ENCODE data around the gene SLC47A2.

Gene SLC47A2

DNA sequence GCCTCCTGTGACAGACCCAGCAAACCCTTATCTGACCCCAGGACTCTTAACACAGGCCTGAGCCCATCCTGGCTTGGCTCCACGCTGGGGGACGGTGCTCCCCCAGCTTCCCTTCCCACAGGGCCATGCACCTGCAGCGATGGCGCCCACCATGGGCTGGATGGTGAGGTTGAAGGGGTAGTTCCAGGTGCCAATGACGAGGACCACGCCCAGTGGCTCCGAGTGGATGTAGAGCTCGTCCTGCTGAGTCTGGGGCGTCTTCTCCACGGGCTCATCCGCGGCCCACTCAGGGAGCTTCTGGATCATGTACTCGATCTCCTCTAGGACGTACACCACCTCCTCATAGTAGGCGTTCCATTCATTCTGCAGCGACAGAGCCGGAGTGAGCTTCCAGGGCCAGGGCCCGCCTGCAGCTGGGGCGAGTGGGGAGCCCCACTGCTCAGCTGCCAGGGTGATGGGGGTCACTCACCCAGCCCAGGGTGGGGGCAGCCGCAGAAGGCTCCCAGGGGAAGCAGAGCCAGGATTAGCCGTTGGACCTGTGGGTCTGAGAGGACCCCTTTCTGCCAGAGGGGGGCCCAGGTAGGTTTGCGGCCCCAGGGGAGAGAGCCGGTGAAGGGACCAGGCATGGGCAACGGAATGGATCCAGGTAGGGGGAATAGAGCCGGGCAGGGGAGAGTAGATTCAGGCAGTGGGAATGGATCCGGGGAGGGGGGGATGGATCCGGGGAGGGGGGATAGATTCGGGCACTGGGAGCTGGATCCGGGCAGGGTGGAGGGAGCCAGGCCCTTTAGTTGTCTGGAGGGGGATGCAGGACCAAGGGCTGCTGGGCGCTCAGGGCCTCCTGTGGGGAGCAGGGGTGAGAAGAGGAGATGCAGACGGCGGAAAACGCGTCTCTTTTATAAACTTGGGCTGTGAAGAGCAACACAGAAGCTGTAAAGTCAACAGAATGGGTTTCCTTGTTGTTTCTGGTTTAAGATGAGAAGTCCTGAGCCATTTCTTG is 27.0 kb upstream of the SLC47A2 start:
- CTCF ChIA-PET, result interaction anchor here (0.6 to 2.0 kb wide), 6 partner anchors 11 to 380 kb away, joined by 3 to 8 read pairs (median 3); no protein-coding TSS in a partner anchor
- peaks cover 35% of the 10 kb centered on the region for H3K27me3 Mint-ChIP-seq
- no peaks in the 10 kb centered on the region for H3K36me3 Mint-ChIP-seq
- no peaks in the 10 kb centered on the region for H3K9me3 Mint-ChIP-seq
- no peak for DNase-seq
- H3K27ac Mint-ChIP-seq, result no peak overlapping the region
- H3K4me3 Mint-ChIP-seq, result no peak overlapping the region
- H3K4me1 Mint-ChIP-seq, result peaks cover 3% of the 10 kb centered on the region

DNA sequence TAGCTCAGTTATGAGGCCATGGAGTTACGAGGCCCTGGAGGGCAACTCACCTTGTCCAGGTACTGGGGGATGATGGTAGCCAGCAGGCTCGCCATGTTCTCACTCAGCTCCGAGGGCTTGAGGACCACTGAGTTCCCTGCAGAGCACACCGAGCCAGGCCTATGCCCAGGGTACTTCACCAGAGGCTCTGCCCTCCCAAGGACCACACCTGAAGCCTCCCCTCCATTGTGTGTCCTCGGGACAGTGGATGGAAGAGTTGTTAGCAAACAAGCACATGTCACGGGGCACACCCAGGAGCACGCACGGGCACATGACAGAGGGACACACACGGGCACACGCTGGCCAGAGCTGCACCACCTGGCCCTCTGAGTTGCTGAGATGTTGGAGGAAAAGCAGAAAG is 26.1 kb upstream of the SLC47A2 start:
- DNase-seq, result no peak
- CTCF ChIA-PET, result interaction anchor here (0.8 to 2.0 kb wide), 3 partner anchors 13 to 379 kb away, joined by 3 to 8 read pairs (median 3); no protein-coding TSS in a partner anchor
- Mint-ChIP-seq H3K27me3 (peaks cover 26% of the 10 kb centered on the region), H3K27ac (no peak overlapping the region), H3K9me3 (no peaks in the 10 kb centered on the region), H3K4me1 (peaks cover 3% of the 10 kb centered on the region), H3K36me3 (no peaks in the 10 kb centered on the region), H3K4me3 (no peak overlapping the region)

DNA sequence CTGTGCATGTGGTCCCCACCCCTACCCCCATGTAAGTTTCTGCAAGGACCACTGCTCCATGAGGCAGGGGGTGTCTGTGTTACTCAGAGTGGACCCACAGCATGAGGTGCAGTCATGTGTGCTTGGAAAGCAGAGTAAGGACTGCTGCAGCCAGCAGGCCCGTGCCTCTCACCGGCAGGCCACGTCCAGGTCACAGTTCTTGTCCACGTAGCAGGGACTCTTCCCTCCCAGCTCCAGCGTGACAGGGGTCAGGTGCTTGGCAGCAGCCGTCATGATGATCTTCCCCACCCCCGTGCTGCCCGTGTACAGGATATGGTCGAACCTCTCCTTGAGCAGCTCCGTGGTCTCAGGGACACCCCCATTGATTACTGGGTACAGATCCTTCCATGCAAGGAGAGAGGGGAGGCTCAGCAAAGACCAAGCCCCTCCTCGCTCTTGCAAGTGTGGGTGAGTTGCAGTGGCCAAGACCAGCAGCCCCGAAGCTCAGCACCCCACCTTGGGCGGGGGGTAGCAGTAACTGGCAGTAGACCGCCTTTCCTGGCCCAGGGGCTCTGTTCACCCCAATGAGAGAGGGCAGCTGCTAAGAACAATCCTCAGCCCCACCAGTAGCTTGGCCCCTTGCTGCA is 25.6 kb upstream of the SLC47A2 start:
- CTCF ChIA-PET, result interaction anchor here (1.2 to 2.0 kb wide), 2 partner anchors 21 to 379 kb away, joined by 3 to 8 read pairs; no protein-coding TSS in a partner anchor
- H3K4me3 Mint-ChIP-seq, result no peak overlapping the region
- no peak overlapping the region for H3K27ac Mint-ChIP-seq

GRCh38 chr17:19740933-19741332 is 24.5 kb upstream of the SLC47A2 start:
- Mint-ChIP-seq H3K4me3 (no peak overlapping the region), H3K27me3 (peaks cover 18% of the 10 kb centered on the region), H3K36me3 (no peaks in the 10 kb centered on the region), H3K27ac (no peak overlapping the region), H3K4me1 (peaks cover 3% of the 10 kb centered on the region), H3K9me3 (no peaks in the 10 kb centered on the region)
- CTCF ChIA-PET, result interaction anchor here (0.9 kb wide), 1 partner anchor 13 kb away, joined by 3 read pairs; no protein-coding TSS in a partner anchor
- DNase-seq, result no peak

More for the DNA sequence above, 25.6 kb upstream of the SLC47A2 start:
- H3K36me3 Mint-ChIP-seq, result no peaks in the 10 kb centered on the region
- peaks cover 3% of the 10 kb centered on the region for H3K4me1 Mint-ChIP-seq
- no peaks in the 10 kb centered on the region for H3K9me3 Mint-ChIP-seq
- DNase-seq, result no peak
- peaks cover 21% of the 10 kb centered on the region for H3K27me3 Mint-ChIP-seq

DNA sequence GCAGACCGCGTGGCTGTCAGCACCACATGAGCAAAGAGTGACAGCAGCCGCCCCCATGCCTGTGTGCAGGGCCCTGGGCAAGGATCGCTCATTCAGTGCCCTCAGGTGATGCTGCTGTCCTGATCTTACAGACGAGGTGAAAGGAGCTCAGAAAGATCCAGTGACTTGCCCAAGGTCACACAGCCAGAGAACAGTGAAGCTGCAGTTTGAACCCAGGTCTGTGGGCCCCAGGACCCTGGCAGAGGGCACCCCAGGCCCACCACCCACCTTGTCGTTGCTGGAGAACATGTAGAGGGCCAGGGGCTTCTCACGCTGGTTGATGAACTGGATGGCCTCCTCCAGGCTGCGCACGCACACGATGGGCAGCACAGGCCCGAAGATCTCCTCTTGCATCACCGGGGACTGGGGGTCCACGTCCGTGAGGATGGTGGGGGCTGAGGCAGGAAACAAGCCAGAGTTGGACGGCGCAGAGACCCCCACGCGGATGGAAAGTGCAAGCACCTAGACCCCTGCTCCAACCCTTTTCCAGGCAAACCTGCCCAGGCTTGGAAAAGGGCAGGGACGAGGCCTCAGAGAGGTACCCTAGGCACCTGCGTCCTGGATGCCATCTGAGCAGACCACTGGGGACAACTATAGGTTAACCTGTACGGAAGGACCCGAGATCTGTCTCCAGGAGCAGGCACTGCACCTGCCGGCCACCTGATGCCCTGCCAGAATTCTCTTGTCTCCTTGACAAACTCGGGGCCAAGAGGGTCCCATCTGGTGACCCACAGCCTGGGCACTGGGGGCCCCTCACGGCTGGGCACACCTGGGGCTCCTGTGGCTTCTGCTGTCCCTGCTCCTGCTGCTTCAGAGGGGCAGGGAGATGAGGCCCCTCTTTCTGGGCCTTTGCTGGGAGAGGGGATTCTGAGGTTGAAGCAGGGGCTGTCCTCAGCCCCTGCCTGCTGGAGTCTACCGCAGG is 23.1 kb upstream of the SLC47A2 start:
- H3K36me3 Mint-ChIP-seq, result no peaks in the 10 kb centered on the region
- no peak for DNase-seq
- no peak overlapping the region for H3K4me3 Mint-ChIP-seq
- peaks cover 13% of the 10 kb centered on the region for H3K27me3 Mint-ChIP-seq
- CTCF ChIA-PET, result no interaction called here
- no peak overlapping the region for H3K27ac Mint-ChIP-seq
- H3K9me3 Mint-ChIP-seq, result no peaks in the 10 kb centered on the region
- H3K4me1 Mint-ChIP-seq, result peaks cover 3% of the 10 kb centered on the region

- H3K4me3 Mint-ChIP-seq, result no peak overlapping the region
- peaks cover 6% of the 10 kb centered on the region for H3K27me3 Mint-ChIP-seq
- H3K9me3 Mint-ChIP-seq, result no peaks in the 10 kb centered on the region
- CTCF ChIA-PET, result no interaction called here
- DNase-seq, result no peak
- no peaks in the 10 kb centered on the region for H3K4me1 Mint-ChIP-seq
- no peaks in the 10 kb centered on the region for H3K36me3 Mint-ChIP-seq
- no peak overlapping the region for H3K27ac Mint-ChIP-seq
These were observed 22.4 kb upstream of the SLC47A2 start for GRCh38 chr17:19738757-19739156.

DNA sequence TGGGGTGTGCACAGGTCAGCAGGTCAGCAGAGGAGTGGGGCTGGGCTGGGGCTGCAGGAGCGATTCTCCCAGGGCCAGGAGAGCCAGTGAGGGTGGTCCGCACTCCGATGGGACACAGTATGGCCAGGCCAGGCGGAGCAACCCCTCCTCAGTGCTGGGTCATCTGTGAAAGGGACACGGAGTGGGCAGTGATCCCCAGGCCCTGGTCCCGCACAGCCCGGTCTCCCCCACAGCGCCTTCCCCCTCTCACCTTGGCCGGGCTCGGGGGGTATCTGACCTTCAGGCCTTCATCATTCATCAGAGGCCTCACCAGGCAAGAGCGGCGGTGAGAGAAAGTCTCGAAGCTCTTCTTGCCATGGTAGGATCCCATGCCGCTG is 21.7 kb upstream of the SLC47A2 start:
- Mint-ChIP-seq H3K27me3 (peaks cover 4% of the 10 kb centered on the region), H3K36me3 (no peaks in the 10 kb centered on the region), H3K4me3 (no peak overlapping the region), H3K9me3 (no peaks in the 10 kb centered on the region), H3K27ac (no peak overlapping the region), H3K4me1 (no peaks in the 10 kb centered on the region)
- DNase-seq, result no peak
- CTCF ChIA-PET, result interaction anchor here (1.3 kb wide), 1 partner anchor 25 kb away, joined by 3 read pairs; no protein-coding TSS in a partner anchor

DNA sequence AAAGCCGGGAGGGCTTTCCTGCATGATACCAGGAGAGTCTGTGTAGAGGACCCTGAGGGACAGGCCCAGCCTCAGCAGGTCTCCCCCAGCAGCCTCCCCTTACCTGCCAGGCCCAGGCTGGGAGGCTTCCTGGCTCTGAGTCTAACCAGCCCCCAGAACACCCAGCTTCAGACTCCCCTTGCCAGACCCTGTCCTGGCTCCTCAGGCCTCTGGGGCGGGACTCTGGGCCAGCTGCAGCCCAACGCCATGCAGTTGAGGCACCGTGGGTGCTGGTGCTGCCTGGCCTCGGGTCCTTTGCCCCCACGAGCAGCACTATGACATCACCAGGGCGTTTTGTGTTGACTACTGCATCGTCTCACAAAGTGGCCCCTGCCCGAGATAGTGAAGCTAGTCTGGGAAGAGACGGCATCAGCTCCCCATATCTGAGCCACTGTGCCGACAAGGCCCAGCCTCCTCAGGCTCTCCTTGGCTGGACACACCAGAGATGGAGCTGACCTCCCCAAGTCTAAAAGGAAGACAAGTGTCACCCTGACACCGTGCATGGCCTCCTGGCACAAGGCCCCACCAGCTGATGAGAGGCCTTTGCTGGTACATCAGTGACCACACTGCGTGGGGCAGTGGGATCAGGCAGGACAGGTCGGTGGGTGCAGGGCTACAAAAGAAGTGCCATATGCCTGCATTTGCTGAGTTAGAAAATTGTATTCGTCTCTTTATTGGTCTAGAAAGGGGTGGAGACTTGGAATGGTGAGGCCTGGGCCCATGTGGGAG is 21.1 kb upstream of the SLC47A2 start:
- no peaks in the 10 kb centered on the region for H3K9me3 Mint-ChIP-seq
- H3K36me3 Mint-ChIP-seq, result no peaks in the 10 kb centered on the region
- CTCF ChIA-PET, result interaction anchor here (1.3 kb wide), 1 partner anchor 25 kb away, joined by 3 read pairs; no protein-coding TSS in a partner anchor
- H3K4me3 Mint-ChIP-seq, result no peak overlapping the region
- peaks cover 4% of the 10 kb centered on the region for H3K27me3 Mint-ChIP-seq
- no peaks in the 10 kb centered on the region for H3K4me1 Mint-ChIP-seq
- no peak for DNase-seq
- no peak overlapping the region for H3K27ac Mint-ChIP-seq

- no peaks in the 10 kb centered on the region for H3K9me3 Mint-ChIP-seq
- no peak overlapping the region for H3K27ac Mint-ChIP-seq
- DNase-seq, result no peak
- H3K4me3 Mint-ChIP-seq, result no peak overlapping the region
- CTCF ChIA-PET, result interaction anchor here (0.7 kb wide), 1 partner anchor 9 kb away, joined by 4 read pairs; no protein-coding TSS in a partner anchor
- H3K27me3 Mint-ChIP-seq, result peaks cover 12% of the 10 kb centered on the region
- H3K4me1 Mint-ChIP-seq, result no peaks in the 10 kb centered on the region
- no peaks in the 10 kb centered on the region for H3K36me3 Mint-ChIP-seq
These were observed 19.7 kb upstream of the SLC47A2 start for GRCh38 chr17:19736071-19736470.

DNA sequence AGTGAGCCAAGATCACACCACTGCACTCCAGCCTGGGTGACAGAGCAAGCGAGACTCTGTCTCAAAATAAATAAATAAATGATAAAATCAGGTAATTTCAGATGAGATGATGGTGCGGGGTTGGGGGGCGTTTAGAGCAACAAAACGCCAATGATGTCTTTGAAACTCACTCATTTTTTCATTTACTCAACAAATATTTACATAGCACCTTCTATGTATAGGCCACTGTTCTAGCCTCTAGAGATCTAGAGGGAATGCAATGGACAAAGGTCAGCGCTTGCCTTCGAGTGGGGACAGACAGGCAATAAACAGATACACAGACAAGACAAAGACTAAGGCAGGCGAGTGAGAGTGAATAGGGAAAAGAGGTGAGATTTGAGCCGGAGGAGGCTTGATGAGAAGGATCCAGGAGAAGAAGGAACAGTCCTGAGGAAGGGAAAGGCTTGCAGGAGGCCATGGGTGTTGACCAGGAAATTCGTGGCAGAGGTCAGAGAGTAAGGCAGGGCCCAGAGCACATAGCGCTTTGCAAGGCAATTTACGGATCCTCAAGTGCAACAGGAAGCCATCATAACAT is 17.7 kb upstream of the SLC47A2 start:
- no peaks in the 10 kb centered on the region for H3K4me1 Mint-ChIP-seq
- CTCF ChIA-PET, result interaction anchor here (0.6 to 0.9 kb wide), 3 partner anchors 19 to 51 kb away, joined by 3 read pairs; no protein-coding TSS in a partner anchor
- DNase-seq, result no peak
- no peak overlapping the region for H3K27ac Mint-ChIP-seq
- no peaks in the 10 kb centered on the region for H3K36me3 Mint-ChIP-seq
- peaks cover 22% of the 10 kb centered on the region for H3K27me3 Mint-ChIP-seq
- H3K9me3 Mint-ChIP-seq, result no peaks in the 10 kb centered on the region
- no peak overlapping the region for H3K4me3 Mint-ChIP-seq

DNA sequence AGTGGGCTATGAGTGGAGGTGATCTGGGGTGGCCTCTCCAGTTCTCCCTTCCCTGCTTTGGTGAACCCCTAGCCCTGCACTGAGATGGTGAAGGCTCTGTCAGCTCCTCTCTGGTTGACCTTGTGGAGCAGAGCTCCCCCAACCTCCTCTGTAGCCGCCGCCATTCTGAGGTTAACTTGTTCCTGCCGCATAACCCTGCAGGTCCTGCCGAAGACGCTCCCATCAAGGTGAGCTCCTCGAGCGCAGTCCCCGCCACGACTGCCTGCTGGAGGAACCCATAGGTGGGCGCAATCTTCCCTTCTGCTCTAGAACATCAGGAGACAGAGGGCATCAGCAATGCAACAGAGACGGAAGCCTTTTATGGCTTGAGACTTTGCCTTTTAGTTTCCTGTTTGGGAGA is 15.2 kb upstream of the SLC47A2 start:
- DNase-seq, result no peak
- no peaks in the 10 kb centered on the region for H3K9me3 Mint-ChIP-seq
- CTCF ChIA-PET, result no interaction called here
- H3K27ac Mint-ChIP-seq, result no peak overlapping the region
- no peaks in the 10 kb centered on the region for H3K4me1 Mint-ChIP-seq
- H3K36me3 Mint-ChIP-seq, result no peaks in the 10 kb centered on the region
- H3K27me3 Mint-ChIP-seq, result peaks cover 22% of the 10 kb centered on the region
- H3K4me3 Mint-ChIP-seq, result no peak overlapping the region

GRCh38 chr17:19730843-19731242 is 14.5 kb upstream of the SLC47A2 start:
- no peak overlapping the region for H3K4me3 Mint-ChIP-seq

DNA sequence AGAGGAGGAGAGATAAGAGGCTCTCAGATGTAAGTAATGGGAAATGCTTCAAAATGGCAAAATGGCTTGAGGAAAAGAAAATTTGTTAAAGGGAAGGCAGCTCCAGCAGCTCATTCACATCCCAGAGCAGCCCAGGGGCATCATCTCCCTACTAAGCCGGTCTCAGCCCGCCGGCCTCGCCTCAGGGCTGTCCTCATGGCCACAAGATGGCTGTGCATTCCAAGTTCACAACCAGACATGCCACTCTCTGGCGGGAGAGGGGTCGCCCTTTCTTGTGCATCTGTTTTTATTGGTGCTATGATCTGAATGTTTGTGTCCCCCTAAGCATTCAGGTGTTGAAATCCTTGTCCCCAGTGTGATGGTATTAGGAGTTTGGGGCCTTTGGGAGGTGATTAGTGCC is 13.5 kb upstream of the SLC47A2 start:
- H3K9me3 Mint-ChIP-seq, result no peaks in the 10 kb centered on the region
- H3K4me1 Mint-ChIP-seq, result peaks cover 7% of the 10 kb centered on the region
- H3K4me3 Mint-ChIP-seq, result no peak overlapping the region
- no peak overlapping the region for H3K27ac Mint-ChIP-seq
- H3K36me3 Mint-ChIP-seq, result no peaks in the 10 kb centered on the region
- DNase-seq, result no peak
- H3K27me3 Mint-ChIP-seq, result peaks cover 21% of the 10 kb centered on the region
- CTCF ChIA-PET, result no interaction called here

More at GRCh38 chr17:19730843-19731242, 14.5 kb upstream of the SLC47A2 start:
- DNase-seq, result no peak
- peaks cover 22% of the 10 kb centered on the region for H3K27me3 Mint-ChIP-seq
- H3K4me1 Mint-ChIP-seq, result no peaks in the 10 kb centered on the region
- H3K36me3 Mint-ChIP-seq, result no peaks in the 10 kb centered on the region
- H3K9me3 Mint-ChIP-seq, result no peaks in the 10 kb centered on the region
- H3K27ac Mint-ChIP-seq, result no peak overlapping the region
- CTCF ChIA-PET, result no interaction called here
